Prostate gland (tissue), 2 donors: ENCODE measurements around the gene SFRP5. TPM values are rescaled to one million over a fixed set of nuclear protein-coding genes. Genes with fewer than 3 reads are reported as not detected.

ENCODE experiments used
- DNase-seq: peaks from one replicate; pipeline ENCODE4 v3.0.0-alpha.2; 2019; ENCODE audit warnings: low spot score
- H3K27ac ChIP-seq, 2 donors: fragments of 200-600 bp; sonication (generic); 2 replicates each; pipeline ENCODE4 v1.5.1; 2017 to 2019
- H3K27me3 ChIP-seq: fragments of 200-600 bp; sonication (generic); replicated peaks from 2 replicates; pipeline ENCODE4 v1.5.1; 2019; ENCODE audit not compliant: insufficient read depth
- H3K36me3 ChIP-seq, 2 donors: fragments of 200-600 bp; sonication (generic); 1 replicate in 1 of 2; 2 replicates in 1 of 2; pipeline versions ENCODE4 v1.5.1 to v1.8.1; 2017 to 2019
- H3K4me1 ChIP-seq: fragments of 200-600 bp; sonication (generic); replicated peaks from 2 replicates; pipeline ENCODE4 v1.5.1; 2019
- H3K4me3 ChIP-seq, 2 donors: fragments of 200-600 bp; sonication (generic); 2 replicates each; pipeline ENCODE4 v1.5.1; 2017 to 2019
- H3K9me3 ChIP-seq: fragments of 200-600 bp; sonication (generic); 2 replicates; pipeline ENCODE4 v1.5.1; 2017
- CTCF ChIP-seq, 4 experiments: fragments of 200-600 bp in 2 of 4; fragments of 450-650 bp in 2 of 4; sonication (generic) in 2 of 4; IDR thresholded peaks; 1 replicate in 3 of 4; 2 replicates in 1 of 4; pipeline ENCODE4 v1.5.1; 2016 to 2019; ENCODE audit warnings: antibody characterized with exemption in 4 of 4, mild to moderate bottlenecking in 2 of 4, moderate library complexity in 2 of 4
- POLR2A ChIP-seq: fragments of 450-650 bp; IDR thresholded peaks from one replicate; pipeline ENCODE4 v1.6.1; 2016; ENCODE audit warnings: antibody characterized with exemption, mild to moderate bottlenecking
- POLR2AphosphoS5 ChIP-seq: sonication (generic); formaldehyde crosslinking; IDR thresholded peaks from one replicate; pipeline ENCODE4 v1.6.1; 2017; ENCODE audit warnings: antibody characterized with exemption
- WGBS: methylation state at CpG from one replicate; pipeline ENCODE4 v1.1.5; 2018; 5-methylcytosine and 5-hydroxymethylcytosine counted together
- intact Hi-C: fragments of 100-400 bp; cut with DNase I; formaldehyde crosslinking; loops from one replicate; pipeline ENCODE4 v1.14.2; 2022
- total RNA-seq, 2 donors: library from RNA; depleted of rRNA; stranded (reverse); fragments of >200 nt; gene quantifications; one replicate each; pipeline ENCODE4 v1.1.0, GENCODE V29; 2016

The SFRP5 gene
- total RNA-seq, 2 donors from 2014 or later = 0.23 to 3.2 TPM

DNA sequence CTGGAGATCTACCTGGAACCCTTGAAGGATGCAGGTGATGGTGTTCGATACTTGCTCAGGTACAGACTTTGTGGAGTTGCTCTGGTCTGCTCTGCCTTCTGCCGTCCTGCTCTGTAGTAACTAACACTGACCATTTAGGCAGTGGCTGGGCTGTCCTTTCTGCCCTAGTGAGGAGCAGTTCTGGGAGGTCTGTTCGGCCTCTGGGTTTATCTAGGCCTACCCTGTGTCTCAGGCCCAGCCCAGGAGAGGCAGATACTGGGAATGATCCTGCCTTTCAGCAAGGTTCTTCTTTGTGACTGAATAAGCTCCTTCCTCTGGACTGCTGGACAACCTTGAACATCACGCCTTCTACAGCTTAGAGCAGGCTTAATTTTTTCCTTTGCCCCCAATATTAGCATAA lies 33.2 kb downstream of the SFRP5 start:
- no peak for TF ChIP-seq CTCF (IDR thresholded peaks at IDR 0.05)
- no peak for TF ChIP-seq POLR2AphosphoS5
- TF ChIP-seq POLR2A = no peak
- Histone ChIP-seq H3K4me3 (no peak overlapping the region), H3K27me3 (no peaks in the 10 kb centered on the region), H3K27ac (no peak overlapping the region), H3K36me3 (no peaks in the 10 kb centered on the region), H3K4me1 (no peaks in the 10 kb centered on the region), H3K9me3 (no peaks in the 10 kb centered on the region)
- no peak for DNase-seq
- WGBS = 97% methylated on average over 4 of the region's 4 CpGs
- intact Hi-C loops = no loop called here

GRCh38 chr10:97737770-97738265 lies 34.0 kb downstream of the SFRP5 start:
- Histone ChIP-seq H3K4me3 (peak overlapping the region; percentile 81 to 82), H3K9me3 (no peaks in the 10 kb centered on the region), H3K27ac (peak overlapping the region in 1 of 2 donors; percentile 74), H3K4me1 (no peaks in the 10 kb centered on the region), H3K36me3 (no peaks in the 10 kb centered on the region), H3K27me3 (no peaks in the 10 kb centered on the region)
- TF ChIP-seq POLR2AphosphoS5 = no peak
- no peak for TF ChIP-seq POLR2A
- TF ChIP-seq CTCF (IDR thresholded peaks at IDR 0.05) = no peak
- intact Hi-C loops = no loop called here
- DNase-seq = no peak
- 29% methylated on average over 14 of the region's 14 CpGs for WGBS

- DNase-seq = peak; percentile 94
- Histone ChIP-seq H3K27ac (peak within 1 kb of the TSS; percentile 74 to 83), H3K4me1 (no peaks in the 10 kb centered on the region), H3K27me3 (no peaks in the 10 kb centered on the region), H3K4me3 (peak within 1 kb of the TSS; percentile 81 to 82), H3K9me3 (no peaks in the 10 kb centered on the region), H3K36me3 (no peaks in the 10 kb centered on the region)
- intact Hi-C loops = no loop called here
- TF ChIP-seq POLR2A (peak; percentile 92), POLR2AphosphoS5 (peak; percentile 98), CTCF (IDR thresholded peaks at IDR 0.05) (peak in 1 of 4 experiments; percentile 29)
- WGBS = under 1% methylated on average over 61 of the region's 72 CpGs
Observed at GRCh38 chr10:97736902-97737769, 34.7 kb downstream of the SFRP5 start, which contains the start of gene ZFYVE27. TSS of gene ZFYVE27 (plus strand) at chr10:97737128. CDS start at chr10:97738478, 1,350 bp downstream.

GRCh38 chr10:97736403-97736901 lies 35.3 kb downstream of the SFRP5 start:
- no peak for DNase-seq
- Histone ChIP-seq H3K4me3 (peak overlapping the region in 1 of 2 donors; percentile 81), H3K9me3 (no peaks in the 10 kb centered on the region), H3K27me3 (no peaks in the 10 kb centered on the region), H3K27ac (peak overlapping the region; percentile 74 to 83), H3K36me3 (no peaks in the 10 kb centered on the region), H3K4me1 (no peaks in the 10 kb centered on the region)
- TF ChIP-seq POLR2A (no peak), POLR2AphosphoS5 (no peak), CTCF (IDR thresholded peaks at IDR 0.05) (no peak)
- intact Hi-C loops = no loop called here
- WGBS = 70% methylated on average over 13 of the region's 13 CpGs
